22Rv1 (cell line): ENCODE data around the gene CSDE1.

Experiments
- ZFX ChIP-seq: fragments of 450-650 bp; IDR thresholded peaks from 2 replicates; pipeline ENCODE4 v1.6.1; 2017; ENCODE audit warnings: antibody characterized with exemption, borderline replicate concordance
- TF ChIP-seq, protein P1 (sequence below): fragments of 450-650 bp; IDR thresholded peaks from 2 replicates; pipeline ENCODE4 v1.5.1; 2017; ENCODE audit warnings: mild to moderate bottlenecking

DNA sequence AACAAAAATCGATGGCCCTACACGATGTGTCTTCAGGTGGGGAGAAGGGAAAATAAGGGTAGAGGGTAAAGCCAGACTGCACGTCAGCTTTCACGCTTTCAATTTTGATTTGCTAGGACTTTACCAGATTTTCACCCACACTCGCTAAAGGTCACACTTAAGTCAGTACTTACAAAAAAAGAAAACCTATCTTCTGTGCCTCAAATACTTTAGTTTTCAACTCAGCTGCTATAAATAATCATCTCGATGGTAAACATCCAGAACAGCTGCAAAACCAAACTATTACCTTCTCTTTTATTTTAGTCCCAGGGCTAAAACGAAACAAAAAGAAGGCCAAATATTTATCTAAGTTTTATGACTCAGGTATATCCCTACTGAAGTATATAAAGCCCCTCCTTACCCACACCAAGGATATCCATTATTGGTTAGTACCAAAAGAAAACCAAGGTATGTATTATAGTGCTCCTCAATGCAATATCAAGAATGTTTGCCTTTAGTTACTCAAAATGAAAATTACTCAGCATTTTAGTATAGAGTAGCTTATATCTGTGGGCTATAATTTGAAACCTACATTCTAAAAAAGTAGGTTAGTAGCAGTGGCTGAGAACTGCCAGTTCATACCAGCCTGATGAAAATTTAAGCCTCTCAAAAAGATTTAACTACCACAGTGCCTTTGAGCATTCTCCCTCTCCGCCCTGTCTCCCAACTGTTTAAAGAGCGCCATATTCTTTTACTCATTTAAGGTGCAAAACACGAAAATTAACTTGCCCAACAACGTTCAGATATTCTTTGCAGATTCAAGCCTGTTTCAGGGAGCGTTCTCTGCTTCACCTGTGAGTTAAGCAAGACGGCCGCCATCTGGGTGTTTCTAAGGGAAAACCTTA lies 1.5 kb downstream of the CSDE1 start:
- TF ChIP-seq, protein P1, sequence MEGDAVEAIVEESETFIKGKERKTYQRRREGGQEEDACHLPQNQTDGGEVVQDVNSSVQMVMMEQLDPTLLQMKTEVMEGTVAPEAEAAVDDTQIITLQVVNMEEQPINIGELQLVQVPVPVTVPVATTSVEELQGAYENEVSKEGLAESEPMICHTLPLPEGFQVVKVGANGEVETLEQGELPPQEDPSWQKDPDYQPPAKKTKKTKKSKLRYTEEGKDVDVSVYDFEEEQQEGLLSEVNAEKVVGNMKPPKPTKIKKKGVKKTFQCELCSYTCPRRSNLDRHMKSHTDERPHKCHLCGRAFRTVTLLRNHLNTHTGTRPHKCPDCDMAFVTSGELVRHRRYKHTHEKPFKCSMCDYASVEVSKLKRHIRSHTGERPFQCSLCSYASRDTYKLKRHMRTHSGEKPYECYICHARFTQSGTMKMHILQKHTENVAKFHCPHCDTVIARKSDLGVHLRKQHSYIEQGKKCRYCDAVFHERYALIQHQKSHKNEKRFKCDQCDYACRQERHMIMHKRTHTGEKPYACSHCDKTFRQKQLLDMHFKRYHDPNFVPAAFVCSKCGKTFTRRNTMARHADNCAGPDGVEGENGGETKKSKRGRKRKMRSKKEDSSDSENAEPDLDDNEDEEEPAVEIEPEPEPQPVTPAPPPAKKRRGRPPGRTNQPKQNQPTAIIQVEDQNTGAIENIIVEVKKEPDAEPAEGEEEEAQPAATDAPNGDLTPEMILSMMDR = no peak
- TF ChIP-seq ZFX = no peak
